GM18499 (cell line): ENCODE measurements around the gene AKAP12.

Experiments
- ATAC-seq: cut with Tn5 transposase; IDR thresholded peaks from one replicate; pipeline ENCODE4 v1.9.1; 2021; ENCODE audit warnings: moderate number of reproducible peaks; ENCODE audit not compliant: insufficient read depth, unreplicated experiment

AKAP12 gene

DNA sequence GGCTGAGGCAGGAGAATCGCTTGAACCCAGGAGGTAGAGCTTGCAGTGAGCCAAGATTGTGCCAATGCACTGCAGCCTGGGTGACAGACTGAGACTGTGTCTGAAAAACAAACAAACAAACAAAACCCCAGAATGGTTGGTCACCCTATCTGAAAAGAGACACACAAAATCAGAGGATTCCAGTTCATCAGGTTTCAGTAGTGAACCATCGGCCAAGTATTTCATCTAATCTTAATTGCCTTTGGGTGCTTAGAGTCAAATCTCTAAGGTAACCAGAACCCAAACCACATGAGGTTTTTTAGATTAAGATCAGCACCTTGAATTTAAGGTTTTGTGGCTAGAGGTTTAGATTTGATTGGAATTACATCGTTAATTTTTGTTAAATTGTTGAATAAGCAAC lies 159.9 kb downstream of the AKAP12 start:
- ATAC-seq, result no peak

DNA sequence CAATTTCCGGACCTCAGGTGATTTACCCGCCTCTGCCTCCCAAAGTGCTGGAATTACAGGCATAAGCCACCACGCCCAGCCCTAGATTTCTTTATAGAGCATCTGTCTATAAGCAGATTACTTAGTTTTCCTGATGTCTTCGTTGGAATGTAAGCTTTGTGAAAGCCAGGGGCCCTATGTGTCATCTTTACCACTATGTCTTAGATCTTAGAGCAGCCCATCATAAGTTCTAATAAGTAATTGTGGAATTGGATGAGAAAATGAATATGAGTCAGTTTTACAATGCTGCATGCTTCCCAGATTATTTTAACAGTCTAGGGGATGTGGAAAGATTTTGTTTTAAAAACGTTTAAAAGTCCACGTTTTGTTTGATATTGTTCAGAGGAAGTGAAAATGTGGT lies 160.7 kb downstream of the AKAP12 start:
- ATAC-seq, result no peak

DNA sequence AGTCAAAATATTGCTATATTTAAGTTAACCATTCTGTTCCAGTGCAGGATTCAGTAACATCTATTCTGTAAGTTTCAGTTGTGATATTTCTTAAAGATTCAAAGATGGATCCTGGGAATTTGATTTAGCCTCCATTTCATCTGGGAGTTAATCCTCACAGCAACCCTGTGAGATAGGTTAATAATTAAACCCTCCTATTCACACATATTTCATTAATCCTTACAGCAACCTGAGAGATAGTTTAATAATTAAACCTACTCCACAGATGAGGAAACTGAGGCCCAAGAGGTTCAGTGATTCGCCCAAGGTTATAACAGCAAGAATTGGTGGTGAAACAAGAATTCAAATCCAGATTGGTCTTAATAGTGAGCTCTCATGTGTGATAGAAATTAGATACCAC lies 162.5 kb downstream of the AKAP12 start:
- no peak for ATAC-seq

DNA sequence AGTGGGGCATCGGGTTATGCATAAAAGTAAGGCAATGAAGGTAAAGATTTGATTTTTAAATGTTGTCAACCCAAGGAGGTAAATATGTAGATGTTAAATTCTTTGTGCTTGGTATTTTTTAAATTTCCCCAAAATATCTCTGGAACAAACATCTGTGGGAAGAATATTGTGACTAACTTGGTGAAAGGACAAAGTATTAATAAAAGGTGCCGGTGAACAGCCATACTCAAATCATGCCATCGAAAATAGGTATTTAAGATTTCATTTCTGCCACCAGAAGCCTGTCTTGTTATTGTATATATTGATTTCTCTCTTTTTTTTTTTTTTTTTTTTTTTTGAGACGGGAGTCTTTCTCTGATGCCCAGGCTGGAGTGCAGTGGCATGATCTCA lies 164.1 kb downstream of the AKAP12 start:
- no peak for ATAC-seq
